ENCODE measurements around the gene C4orf54. TPM values are rescaled to one million over a fixed set of nuclear protein-coding genes. Genes with fewer than 3 reads are reported as not detected.

C4orf54 gene
- total RNA-seq, 1 donor from 2014 or later = 0.05 TPM

- DNase-seq (ENCODE audit: extremely low spot score, unreplicated experiment) = no peak
- peaks cover 5% of the 10 kb centered on the region for H3K4me1 Mint-ChIP-seq (ENCODE audit: unreplicated experiment)
- no peak for TF ChIP-seq CTCF (conservative IDR thresholded peaks at IDR 0.05)
- no peaks in the 10 kb centered on the region for H3K27me3 Mint-ChIP-seq
- no peaks in the 10 kb centered on the region for H3K36me3 Mint-ChIP-seq
- no peak overlapping the region for H3K4me3 Mint-ChIP-seq
- H3K27ac Mint-ChIP-seq = no peak overlapping the region
- no peaks in the 10 kb centered on the region for H3K9me3 Mint-ChIP-seq
Measured at GRCh38 chr4:99648321-99648720, 9.3 kb downstream of the C4orf54 start.

GRCh38 chr4:99647071-99647470 lies 10.6 kb downstream of the C4orf54 start:
- no peaks in the 10 kb centered on the region for H3K36me3 Mint-ChIP-seq
- no peaks in the 10 kb centered on the region for H3K9me3 Mint-ChIP-seq
- no peak for TF ChIP-seq CTCF (conservative IDR thresholded peaks at IDR 0.05)
- H3K27me3 Mint-ChIP-seq = no peaks in the 10 kb centered on the region
- H3K4me3 Mint-ChIP-seq = no peak overlapping the region
- no peak for DNase-seq (ENCODE audit: extremely low spot score, unreplicated experiment)
- H3K4me1 Mint-ChIP-seq (ENCODE audit: unreplicated experiment) = peaks cover 5% of the 10 kb centered on the region
- H3K27ac Mint-ChIP-seq = no peak overlapping the region

- Mint-ChIP-seq H3K36me3 (no peaks in the 10 kb centered on the region), H3K4me3 (no peak overlapping the region), H3K27me3 (no peaks in the 10 kb centered on the region), H3K4me1 (ENCODE audit: unreplicated experiment) (peaks cover 5% of the 10 kb centered on the region), H3K27ac (no peak overlapping the region), H3K9me3 (no peaks in the 10 kb centered on the region)
- no peak for TF ChIP-seq CTCF (conservative IDR thresholded peaks at IDR 0.05)
- DNase-seq (ENCODE audit: extremely low spot score, unreplicated experiment) = no peak
Measured at GRCh38 chr4:99645638-99646037, 12.0 kb downstream of the C4orf54 start.

GRCh38 chr4:99645036-99645435 lies 12.6 kb downstream of the C4orf54 start:
- peaks cover 5% of the 10 kb centered on the region for H3K4me1 Mint-ChIP-seq (ENCODE audit: unreplicated experiment)
- no peaks in the 10 kb centered on the region for H3K9me3 Mint-ChIP-seq
- no peak overlapping the region for H3K4me3 Mint-ChIP-seq
- no peaks in the 10 kb centered on the region for H3K27me3 Mint-ChIP-seq
- H3K36me3 Mint-ChIP-seq = no peaks in the 10 kb centered on the region
- no peak for DNase-seq (ENCODE audit: extremely low spot score, unreplicated experiment)
- H3K27ac Mint-ChIP-seq = no peak overlapping the region
- no peak for TF ChIP-seq CTCF (conservative IDR thresholded peaks at IDR 0.05)

- Mint-ChIP-seq H3K4me1 (ENCODE audit: unreplicated experiment) (peaks cover 5% of the 10 kb centered on the region), H3K4me3 (no peak overlapping the region), H3K36me3 (no peaks in the 10 kb centered on the region), H3K27me3 (no peaks in the 10 kb centered on the region), H3K27ac (no peak overlapping the region), H3K9me3 (no peaks in the 10 kb centered on the region)
- DNase-seq (ENCODE audit: extremely low spot score, unreplicated experiment) = no peak
- TF ChIP-seq CTCF (conservative IDR thresholded peaks at IDR 0.05) = no peak
Measured at GRCh38 chr4:99644453-99644852, 13.2 kb downstream of the C4orf54 start.
